HepG2 (cell line): ENCODE results near the gene HBQ1. TPM values are rescaled to one million over a fixed set of nuclear protein-coding genes. Genes with fewer than 3 reads are reported as not detected.

ENCODE experiments used
- MAF1 ChIP-seq: sonication (generic); formaldehyde crosslinking; IDR thresholded peaks from 2 replicates; pipeline ENCODE4 v1.5.0; 2020; ENCODE audit warnings: missing genetic modification reagents, borderline replicate concordance
- SETDB1 ChIP-seq: sonication (generic); formaldehyde crosslinking; IDR thresholded peaks from 2 replicates; pipeline ENCODE4 v1.5.1; 2020; ENCODE audit warnings: missing genetic modification reagents, mild to moderate bottlenecking, borderline replicate concordance
- ZNF160 ChIP-seq: sonication (generic); formaldehyde crosslinking; IDR thresholded peaks from 2 replicates; pipeline ENCODE4 v1.8.0; 2022; ENCODE audit warnings: mild to moderate bottlenecking, inconsistent platforms, missing genetic modification reagents
- ZNF232 ChIP-seq: sonication (generic); formaldehyde crosslinking; IDR thresholded peaks from 2 replicates; pipeline ENCODE4 v1.4.0; 2020; ENCODE audit warnings: missing genetic modification reagents, borderline replicate concordance
- ZZZ3 ChIP-seq: sonication (generic); formaldehyde crosslinking; IDR thresholded peaks from 2 replicates; pipeline ENCODE4 v1.4.0; 2020; ENCODE audit warnings: missing genetic modification reagents, mild to moderate bottlenecking, borderline replicate concordance
- polyA plus RNA-seq, 8 experiments: library from polyadenylated mRNA; depleted of rRNA in 3 of 8; stranded (reverse) in 7 of 8; unstranded in 1 of 8; fragments of >200 nt; fragmentation: Illumina TruSeq in 4 of 8; extraction: Trizol in 4 of 8; gene quantifications; 2 replicates each; pipeline versions ENCODE4 v1.2.1 to v1.2.3, GENCODE V29; 2011 to 2016; ENCODE audit warnings: low read depth in 4 of 8, missing spikeins in 1 of 8, mixed read lengths in 1 of 8; ENCODE audit not compliant: insufficient read depth in 1 of 8
- total RNA-seq, 5 experiments: library from RNA; depleted of rRNA; stranded (reverse); fragments of >200 nt; fragmentation: Illumina TruSeq; extraction: Trizol; gene quantifications; 2 replicates each; pipeline ENCODE4 v1.2.3, GENCODE V29; 2016; ENCODE audit warnings: low read depth in 1 of 5
- TF ChIP-seq, protein P1 (sequence below), 2 experiments: sonication (generic) in 1 of 2; formaldehyde crosslinking in 1 of 2; IDR thresholded peaks; 2 replicates each; pipeline versions ENCODE4 v1.6.1 to v1.9.0; 2014 to 2022; ENCODE audit warnings: antibody characterized with exemption in 1 of 2, borderline replicate concordance in 1 of 2, inconsistent platforms in 1 of 2, low read depth in 1 of 2, missing genetic modification reagents in 1 of 2

Gene HBQ1
- total and polyA plus RNA-seq, 2 of the 13 experiments (the other 11 are each of a cell fraction or from before 2014, with no cell fraction given), result 4.9 to 7.4 TPM

DNA sequence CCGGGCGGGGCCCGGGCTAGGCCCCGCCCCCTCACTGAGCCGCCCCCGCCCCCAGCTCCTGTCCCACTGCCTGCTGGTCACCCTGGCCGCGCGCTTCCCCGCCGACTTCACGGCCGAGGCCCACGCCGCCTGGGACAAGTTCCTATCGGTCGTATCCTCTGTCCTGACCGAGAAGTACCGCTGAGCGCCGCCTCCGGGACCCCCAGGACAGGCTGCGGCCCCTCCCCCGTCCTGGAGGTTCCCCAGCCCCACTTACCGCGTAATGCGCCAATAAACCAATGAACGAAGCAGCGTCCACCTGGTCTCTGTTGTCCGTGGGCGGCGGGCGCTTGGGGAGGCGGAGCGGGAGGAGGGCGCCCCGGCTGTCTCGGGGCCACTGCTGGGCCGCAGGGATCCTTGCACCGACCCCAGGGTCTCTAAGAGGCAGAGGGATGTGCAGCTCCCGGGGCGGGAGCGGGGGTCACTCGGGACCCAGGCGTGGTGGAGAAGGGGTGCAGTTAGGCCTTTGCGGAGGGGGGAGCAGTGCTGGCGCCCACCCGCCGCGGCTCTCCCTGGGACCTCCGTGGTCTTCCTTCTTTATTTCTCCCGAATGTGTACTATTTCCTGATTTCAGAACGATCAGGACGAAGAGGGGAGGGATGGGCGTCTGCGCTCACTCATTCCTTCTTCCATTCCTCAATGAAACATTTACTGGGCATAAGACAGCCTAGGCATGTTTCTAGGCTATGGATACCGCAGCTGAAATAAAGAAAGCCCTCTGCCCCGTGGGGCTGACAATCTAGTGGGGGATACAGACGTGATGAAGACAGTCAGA is 25.8 kb upstream of the HBQ1 start (continued):
- TF ChIP-seq, protein P1, sequence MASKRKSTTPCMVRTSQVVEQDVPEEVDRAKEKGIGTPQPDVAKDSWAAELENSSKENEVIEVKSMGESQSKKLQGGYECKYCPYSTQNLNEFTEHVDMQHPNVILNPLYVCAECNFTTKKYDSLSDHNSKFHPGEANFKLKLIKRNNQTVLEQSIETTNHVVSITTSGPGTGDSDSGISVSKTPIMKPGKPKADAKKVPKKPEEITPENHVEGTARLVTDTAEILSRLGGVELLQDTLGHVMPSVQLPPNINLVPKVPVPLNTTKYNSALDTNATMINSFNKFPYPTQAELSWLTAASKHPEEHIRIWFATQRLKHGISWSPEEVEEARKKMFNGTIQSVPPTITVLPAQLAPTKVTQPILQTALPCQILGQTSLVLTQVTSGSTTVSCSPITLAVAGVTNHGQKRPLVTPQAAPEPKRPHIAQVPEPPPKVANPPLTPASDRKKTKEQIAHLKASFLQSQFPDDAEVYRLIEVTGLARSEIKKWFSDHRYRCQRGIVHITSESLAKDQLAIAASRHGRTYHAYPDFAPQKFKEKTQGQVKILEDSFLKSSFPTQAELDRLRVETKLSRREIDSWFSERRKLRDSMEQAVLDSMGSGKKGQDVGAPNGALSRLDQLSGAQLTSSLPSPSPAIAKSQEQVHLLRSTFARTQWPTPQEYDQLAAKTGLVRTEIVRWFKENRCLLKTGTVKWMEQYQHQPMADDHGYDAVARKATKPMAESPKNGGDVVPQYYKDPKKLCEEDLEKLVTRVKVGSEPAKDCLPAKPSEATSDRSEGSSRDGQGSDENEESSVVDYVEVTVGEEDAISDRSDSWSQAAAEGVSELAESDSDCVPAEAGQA (IDR thresholded peaks at IDR 0.05; ENCODE audit: low read depth), result no peak
- TF ChIP-seq, protein P1 (CRISPR knock-in tag; IDR thresholded peaks at IDR 0.05; ENCODE audit: borderline replicate concordance), result no peak
- no peak for TF ChIP-seq MAF1 (CRISPR knock-in tag)
- TF ChIP-seq ZNF160 (CRISPR knock-in tag), result no peak
- TF ChIP-seq ZNF232 (CRISPR knock-in tag), result no peak
- no peak for TF ChIP-seq SETDB1 (CRISPR knock-in tag)
- no peak for TF ChIP-seq ZZZ3 (CRISPR knock-in tag)
